Keratinocyte (primary cell): Measurements from ENCODE around the gene OGFOD3. TPM values are rescaled to one million over a fixed set of nuclear protein-coding genes. Genes with fewer than 3 reads are reported as not detected.

Experiments used
- DNase-seq: peaks from one replicate; pipeline ENCODE4 v3.0.0-alpha.2; 2011; ENCODE audit warnings: low read depth, missing footprints, low spot score
- FAIRE-seq: peaks from 2 replicates; lab custom pipeline; 2011; peaks lifted over from hg19 to GRCh38; lab: Jason Lieb, UNC
- H2AFZ ChIP-seq: 2 replicates; pipeline ENCODE4 v1.6.0; 2012; ENCODE audit warnings: low read length, control low read depth, inconsistent platforms; ENCODE audit not compliant: control insufficient read depth
- H3K27ac ChIP-seq: 2 replicates; pipeline ENCODE4 v1.5.1; 2011; ENCODE audit warnings: low read length; ENCODE audit not compliant: control insufficient read depth, insufficient read depth
- H3K27me3 ChIP-seq: 3 replicates; pipeline ENCODE4 v1.6.0; 2011; ENCODE audit warnings: low read length; ENCODE audit not compliant: control insufficient read depth, insufficient read depth; ENCODE audit errors: extremely low read depth
- H3K36me3 ChIP-seq, 2 experiments: 2 replicates in 1 of 2; 3 replicates in 1 of 2; pipeline ENCODE4 v1.5.1; 2011; ENCODE audit warnings: low read length in 2 of 2, mild to moderate bottlenecking in 1 of 2; ENCODE audit not compliant: control insufficient read depth in 2 of 2, insufficient read depth in 2 of 2; ENCODE audit errors: extremely low read depth in 1 of 2
- H3K4me1 ChIP-seq: 3 replicates; pipeline ENCODE4 v1.5.1; 2011; ENCODE audit warnings: low read length; ENCODE audit not compliant: control insufficient read depth, insufficient read depth; ENCODE audit errors: extremely low read depth
- H3K4me2 ChIP-seq: 3 replicates; pipeline ENCODE4 v1.6.0; 2011; ENCODE audit warnings: low read depth, low read length; ENCODE audit not compliant: control insufficient read depth, insufficient read depth; ENCODE audit errors: extremely low read depth
- H3K4me3 ChIP-seq, 3 experiments: fragments of 200-600 bp in 1 of 3; sonication (generic) in 1 of 3; 2 replicates in 2 of 3; 3 replicates in 1 of 3; pipeline ENCODE4 v1.5.1; 2011 to 2016; ENCODE audit warnings: low read length in 3 of 3, mild to moderate bottlenecking in 3 of 3, control low read depth in 2 of 3, inconsistent platforms in 1 of 3, low read depth in 1 of 3, mixed read lengths in 1 of 3, mixed run types in 1 of 3, moderate library complexity in 1 of 3; ENCODE audit not compliant: control insufficient read depth in 2 of 3, insufficient read depth in 2 of 3; ENCODE audit errors: extremely low read depth in 1 of 3
- H3K79me2 ChIP-seq: 2 replicates; pipeline ENCODE4 v1.6.0; 2012; ENCODE audit warnings: low read length; ENCODE audit not compliant: control insufficient read depth, insufficient read depth
- H3K9ac ChIP-seq: 3 replicates; pipeline ENCODE4 v1.6.0; 2011; ENCODE audit warnings: low read length; ENCODE audit not compliant: control insufficient read depth, insufficient read depth; ENCODE audit errors: extremely low read depth
- H3K9me1 ChIP-seq: 3 replicates; pipeline ENCODE4 v1.6.0; 2011; ENCODE audit warnings: low read length; ENCODE audit not compliant: control insufficient read depth, insufficient read depth; ENCODE audit errors: extremely low read depth
- H3K9me3 ChIP-seq: 2 replicates; pipeline ENCODE4 v1.5.1; 2012; ENCODE audit warnings: low read depth, low read length; ENCODE audit not compliant: control insufficient read depth
- H4K20me1 ChIP-seq: 3 replicates; pipeline ENCODE4 v1.6.0; 2011; ENCODE audit warnings: low read length; ENCODE audit not compliant: control insufficient read depth, insufficient read depth; ENCODE audit errors: extremely low read depth
- EZH2 ChIP-seq: IDR thresholded peaks from one replicate; pipeline ENCODE4 v1.6.1; 2012; ENCODE audit warnings: inconsistent platforms, mild to moderate bottlenecking, low read length, moderate library complexity
- dilution Hi-C: fragments of 300-500 bp; cut with MboI; formaldehyde crosslinking; loops from one replicate; pipeline ENCODE4 v1.7.0; 2020; ENCODE audit warnings: low sequenced_read_pairs; ENCODE audit not compliant: extremely low pct_ligation_motif_present
- polyA plus RNA-seq, 5 experiments: library from polyadenylated mRNA; depleted of rRNA in 3 of 5; stranded (reverse) in 3 of 5; stranded (forward) in 1 of 5; unstranded in 1 of 5; fragments of >200 nt; gene quantifications; 1 replicate in 1 of 5; 2 replicates in 3 of 5; 3 replicates in 1 of 5; pipeline versions ENCODE4 v1.2.1 to v1.2.3, GENCODE V29; 2011 to 2012; ENCODE audit warnings: missing spikeins in 2 of 5, low read depth in 1 of 5, low replicate concordance in 1 of 5
- TF ChIP-seq, protein P1 (sequence below), 3 experiments: IDR thresholded peaks in 1 of 3; conservative IDR thresholded peaks in 1 of 3; optimal IDR thresholded peaks in 1 of 3; 2 replicates in 2 of 3; 3 replicates in 1 of 3; pipeline versions ENCODE3 to v1.5.1; 2011; ENCODE audit warnings: low read length in 3 of 3, mild to moderate bottlenecking in 3 of 3, moderate library complexity in 2 of 3, control low read depth in 1 of 3, inconsistent platforms in 1 of 3; ENCODE audit not compliant: insufficient read depth in 2 of 3; ENCODE audit errors: extremely low read depth in 1 of 3

The OGFOD3 gene
- polyA plus RNA-seq, 1 donor (not counting 4 experiments of a cell fraction or from before 2014, with no cell fraction given): 10.8 TPM

DNA sequence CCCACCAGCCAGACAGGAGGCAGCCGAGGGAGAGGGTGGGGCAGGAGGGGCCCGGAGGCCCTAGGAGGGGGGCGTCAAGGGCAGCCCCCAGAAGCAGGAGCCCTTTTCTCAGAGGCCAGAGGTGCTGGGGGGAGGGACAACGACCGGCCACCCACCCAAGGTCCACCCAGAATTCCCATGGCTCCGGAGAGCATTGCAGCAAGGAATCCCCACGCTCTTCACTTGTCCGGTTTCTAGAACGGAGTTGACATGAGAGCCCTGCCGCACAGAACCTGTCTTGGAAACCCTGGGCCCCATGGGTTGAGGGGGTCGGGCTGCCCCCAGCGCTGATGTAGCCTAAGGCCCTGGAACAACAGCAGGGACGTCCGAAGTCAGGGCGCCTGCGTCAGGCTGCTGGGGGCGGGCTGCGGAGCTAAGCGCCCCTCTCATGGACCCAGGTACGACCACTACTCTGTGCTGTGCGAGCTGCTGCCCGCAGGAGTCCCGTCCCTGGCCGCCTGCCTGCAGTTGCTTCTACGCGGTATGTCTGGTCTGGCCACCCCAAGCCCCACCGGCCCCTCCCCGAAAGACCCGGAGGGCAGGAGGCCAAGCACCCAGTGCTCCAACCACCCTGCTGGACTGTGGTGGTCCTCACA lies 20.9 kb upstream of the OGFOD3 start:
- dilution Hi-C loops: loop anchor here (10.0 kb wide), 1 partner anchor 95 kb away; no protein-coding TSS in a partner anchor
- H3K4me1 ChIP-seq: no peaks in the 10 kb centered on the region
- H3K36me3 ChIP-seq: peaks cover 5 to 10% of the 10 kb centered on the region in 2 experiments
- H3K27me3 ChIP-seq: no peaks in the 10 kb centered on the region
- DNase-seq (no peak), FAIRE-seq (no peak)
- no peaks in the 10 kb centered on the region for H4K20me1 ChIP-seq
- no peak overlapping the region for H3K27ac ChIP-seq
- H3K4me3 ChIP-seq: no peak overlapping the region
- no peaks in the 10 kb centered on the region for H3K9me1 ChIP-seq
- H3K9ac ChIP-seq: no peak overlapping the region
- no peak overlapping the region for H3K4me2 ChIP-seq
- no peaks in the 10 kb centered on the region for H3K79me2 ChIP-seq
- no peak overlapping the region for H2AFZ ChIP-seq
- no peaks in the 10 kb centered on the region for H3K9me3 ChIP-seq
- TF ChIP-seq EZH2: no peak
- TF ChIP-seq, protein P1, sequence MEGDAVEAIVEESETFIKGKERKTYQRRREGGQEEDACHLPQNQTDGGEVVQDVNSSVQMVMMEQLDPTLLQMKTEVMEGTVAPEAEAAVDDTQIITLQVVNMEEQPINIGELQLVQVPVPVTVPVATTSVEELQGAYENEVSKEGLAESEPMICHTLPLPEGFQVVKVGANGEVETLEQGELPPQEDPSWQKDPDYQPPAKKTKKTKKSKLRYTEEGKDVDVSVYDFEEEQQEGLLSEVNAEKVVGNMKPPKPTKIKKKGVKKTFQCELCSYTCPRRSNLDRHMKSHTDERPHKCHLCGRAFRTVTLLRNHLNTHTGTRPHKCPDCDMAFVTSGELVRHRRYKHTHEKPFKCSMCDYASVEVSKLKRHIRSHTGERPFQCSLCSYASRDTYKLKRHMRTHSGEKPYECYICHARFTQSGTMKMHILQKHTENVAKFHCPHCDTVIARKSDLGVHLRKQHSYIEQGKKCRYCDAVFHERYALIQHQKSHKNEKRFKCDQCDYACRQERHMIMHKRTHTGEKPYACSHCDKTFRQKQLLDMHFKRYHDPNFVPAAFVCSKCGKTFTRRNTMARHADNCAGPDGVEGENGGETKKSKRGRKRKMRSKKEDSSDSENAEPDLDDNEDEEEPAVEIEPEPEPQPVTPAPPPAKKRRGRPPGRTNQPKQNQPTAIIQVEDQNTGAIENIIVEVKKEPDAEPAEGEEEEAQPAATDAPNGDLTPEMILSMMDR (optimal IDR thresholded peaks at IDR 0.05 in 1 of 3, IDR thresholded peaks at IDR 0.05 in 1 of 3, conservative IDR thresholded peaks at IDR 0.05 in 1 of 3; ENCODE audit: extremely low read depth in 1 of 3, insufficient read depth in 2 of 3, low read length in 3 of 3): no peak

DNA sequence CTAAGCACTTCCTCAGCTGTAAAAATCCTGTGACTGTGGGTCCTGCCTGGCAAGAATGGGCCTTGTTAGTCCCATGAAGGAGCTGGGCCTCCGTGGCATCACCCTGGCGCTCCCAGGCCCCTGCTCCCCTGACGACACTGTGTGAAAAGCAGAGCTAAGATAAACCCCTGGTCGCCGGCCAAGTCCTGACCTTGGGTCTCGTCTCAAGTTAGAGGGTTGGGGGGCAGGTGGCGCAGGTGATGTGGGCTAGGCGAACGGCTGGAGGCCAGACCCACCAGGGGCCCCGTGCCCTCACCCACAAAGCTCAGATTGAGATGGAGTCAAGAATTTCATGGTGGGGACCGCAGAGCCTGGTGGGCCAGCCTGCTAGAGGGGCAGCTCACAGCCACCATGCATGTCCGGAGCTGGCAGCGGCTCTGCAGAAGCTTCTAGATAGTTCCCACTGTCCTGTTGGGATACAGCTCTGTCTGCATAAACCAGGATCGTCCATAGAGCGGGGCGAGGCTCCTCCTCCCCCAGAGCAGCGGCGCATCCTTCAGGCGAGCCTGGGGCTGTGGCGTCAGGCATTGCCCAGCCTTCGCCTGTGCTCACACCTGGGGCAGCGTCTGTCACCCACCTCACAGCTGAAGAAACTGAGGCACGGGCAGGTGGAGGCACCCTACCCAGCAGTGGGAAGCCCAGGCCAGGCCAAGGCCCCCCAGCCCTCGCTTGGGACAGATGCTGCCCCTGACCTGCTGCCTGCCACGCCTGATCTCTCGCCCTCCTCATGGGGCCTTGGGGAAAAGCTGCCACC lies 20.2 kb upstream of the OGFOD3 start:
- FAIRE-seq: no peak
- DNase-seq: no peak

More for the DNA sequence above, 20.2 kb upstream of the OGFOD3 start:
- TF ChIP-seq, protein P1 (optimal IDR thresholded peaks at IDR 0.05 in 1 of 3, IDR thresholded peaks at IDR 0.05 in 1 of 3, conservative IDR thresholded peaks at IDR 0.05 in 1 of 3; ENCODE audit: extremely low read depth in 1 of 3, insufficient read depth in 2 of 3, low read length in 3 of 3): no peak
- no peak for TF ChIP-seq EZH2
- no peaks in the 10 kb centered on the region for H3K27me3 ChIP-seq
- no peak overlapping the region for H3K4me2 ChIP-seq
- H3K9me1 ChIP-seq: no peaks in the 10 kb centered on the region
- no peaks in the 10 kb centered on the region for H3K4me1 ChIP-seq
- H3K4me3 ChIP-seq: no peak overlapping the region
- no peaks in the 10 kb centered on the region for H4K20me1 ChIP-seq
- no peaks in the 10 kb centered on the region for H3K79me2 ChIP-seq
- no peak overlapping the region for H3K9ac ChIP-seq
- no peak overlapping the region for H2AFZ ChIP-seq
- no peak overlapping the region for H3K27ac ChIP-seq
- dilution Hi-C loops: loop anchor here (10.0 kb wide), 1 partner anchor 94 kb away; no protein-coding TSS in a partner anchor
- no peaks in the 10 kb centered on the region for H3K9me3 ChIP-seq
- peaks cover 4 to 8% of the 10 kb centered on the region in 2 experiments for H3K36me3 ChIP-seq
